ENCODE results near the gene KLF3.

KLF3 gene

DNA sequence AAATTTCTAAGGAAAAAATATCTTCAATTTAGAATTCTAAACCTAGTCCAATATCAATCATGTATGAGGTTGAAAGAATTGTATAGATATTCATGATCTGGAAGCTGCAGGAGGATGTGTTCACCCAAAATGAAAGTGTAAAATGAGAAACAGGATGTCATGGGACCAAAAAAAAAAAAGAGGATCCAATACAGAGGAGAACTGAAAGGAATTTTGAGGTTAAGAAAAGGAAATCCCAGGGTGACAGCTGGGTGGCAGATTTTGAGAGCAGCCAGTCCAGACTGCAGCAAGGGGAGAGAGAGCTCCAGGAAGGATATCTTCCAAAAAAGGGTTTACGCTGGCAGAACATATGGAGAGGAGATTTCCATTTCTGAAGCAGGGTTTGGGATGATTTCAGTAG lies 79.9 kb downstream of the KLF3 start:
- no peak for DNase-seq (ENCODE audit: low spot score)

DNA sequence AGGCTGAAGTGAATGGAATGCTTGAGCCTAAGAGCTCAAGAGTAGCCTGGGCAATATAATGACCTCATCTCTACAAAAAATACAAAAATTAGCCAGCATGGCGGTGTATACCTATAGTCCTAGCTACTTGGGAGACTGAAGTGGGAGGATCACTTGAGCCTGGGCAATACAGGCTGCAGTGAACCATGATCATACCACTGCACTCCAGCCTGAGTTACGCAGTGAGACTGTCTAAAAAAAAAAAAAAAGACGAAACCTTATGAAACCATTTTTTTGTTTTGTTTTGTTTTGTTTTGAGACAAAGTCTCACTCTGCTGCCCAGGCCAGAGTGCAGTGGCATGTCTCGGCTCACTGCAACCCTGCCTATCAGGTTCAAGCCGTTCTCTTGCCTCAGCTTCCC lies 81.9 kb downstream of the KLF3 start:
- no peak for DNase-seq (ENCODE audit: low spot score)

DNA sequence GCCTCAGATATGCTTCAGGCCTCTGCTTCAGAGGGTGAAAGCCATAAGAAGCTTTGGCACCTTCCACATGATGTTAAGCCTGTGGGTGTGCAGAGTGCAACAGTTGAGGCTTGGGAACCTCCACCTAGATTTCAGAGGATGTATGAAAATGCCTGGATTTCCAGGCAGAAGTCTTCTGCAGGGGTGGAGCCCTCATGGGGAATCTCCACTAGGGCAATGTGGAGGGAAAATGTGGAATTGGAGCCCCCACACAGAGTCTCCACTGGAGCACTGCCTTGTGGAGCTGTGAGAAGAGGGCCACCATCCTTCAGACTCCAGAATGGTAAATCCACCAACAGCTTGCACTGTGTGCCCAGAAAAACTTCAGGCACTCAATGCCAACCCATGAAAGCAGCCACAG lies 83.6 kb downstream of the KLF3 start:
- no peak for DNase-seq (ENCODE audit: low spot score)

DNA sequence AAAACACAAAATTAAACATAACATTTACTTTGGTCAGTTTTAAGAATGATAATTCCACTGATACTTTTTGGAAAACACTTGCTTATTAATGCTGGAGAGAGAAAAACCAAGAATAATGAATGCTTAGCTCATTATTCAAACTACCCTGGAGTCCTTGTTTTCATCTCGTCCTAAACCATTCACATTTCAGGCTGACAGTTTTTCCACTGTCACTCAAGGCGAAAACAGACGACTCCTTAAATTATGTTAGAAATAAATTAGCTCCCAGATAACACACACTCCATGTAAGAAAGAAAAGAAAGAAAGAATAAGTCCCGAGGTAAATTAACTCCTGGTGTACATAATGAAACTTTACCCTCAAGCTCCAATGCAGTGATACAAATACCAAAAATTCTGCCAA lies 85.3 kb downstream of the KLF3 start:
- DNase-seq (ENCODE audit: low spot score): no peak

Measured in RKO (cell line).